GM23248 (cell line): ENCODE results near the gene CDH13. TPM values are rescaled to one million over a fixed set of nuclear protein-coding genes. Genes with fewer than 3 reads are reported as not detected.

Experiments used
- DNase-seq: peaks from one replicate; pipeline ENCODE4 v3.0.0-alpha.2; 2015
- H2AFZ ChIP-seq: fragments of 200-600 bp; sonication (generic); 2 replicates; pipeline ENCODE4 v1.6.1; 2016; ENCODE audit warnings: antibody characterized with exemption
- H3F3A ChIP-seq: fragments of 200-600 bp; sonication (generic); 2 replicates; pipeline ENCODE4 v1.6.1; 2016; ENCODE audit warnings: mild to moderate bottlenecking, antibody characterized with exemption, mixed run types; ENCODE audit not compliant: insufficient read depth
- H3K27ac ChIP-seq: fragments of 200-600 bp; sonication (generic); 2 replicates; pipeline ENCODE4 v1.5.1; 2016; ENCODE audit warnings: mild to moderate bottlenecking
- H3K27me3 ChIP-seq: fragments of 200-600 bp; sonication (generic); replicated peaks from 2 replicates; pipeline ENCODE4 v1.6.1; 2016; ENCODE audit warnings: mild to moderate bottlenecking; ENCODE audit not compliant: insufficient read depth
- H3K36me3 ChIP-seq: fragments of 200-600 bp; sonication (generic); 2 replicates; pipeline ENCODE4 v1.6.1; 2016; ENCODE audit warnings: low read depth, mild to moderate bottlenecking
- H3K4me1 ChIP-seq: fragments of 200-600 bp; sonication (generic); 2 replicates; pipeline ENCODE4 v1.6.1; 2016; ENCODE audit warnings: mild to moderate bottlenecking; ENCODE audit not compliant: insufficient read depth
- H3K4me2 ChIP-seq: fragments of 200-600 bp; sonication (generic); one replicate; pipeline ENCODE4 v1.6.1; 2016; ENCODE audit warnings: mild to moderate bottlenecking; ENCODE audit not compliant: unreplicated experiment
- H3K4me3 ChIP-seq: fragments of 200-600 bp; sonication (generic); 2 replicates; pipeline ENCODE4 v1.5.1; 2016; ENCODE audit warnings: mild to moderate bottlenecking
- H3K79me2 ChIP-seq: fragments of 200-600 bp; sonication (generic); 2 replicates; pipeline ENCODE4 v1.6.1; 2016; ENCODE audit warnings: mild to moderate bottlenecking; ENCODE audit not compliant: insufficient read depth
- H3K9ac ChIP-seq: fragments of 200-600 bp; sonication (generic); 2 replicates; pipeline ENCODE4 v1.6.1; 2016; ENCODE audit warnings: mild to moderate bottlenecking
- H3K9me2 ChIP-seq: fragments of 200-600 bp; sonication (generic); 2 replicates; pipeline ENCODE4 v1.6.1; 2016; ENCODE audit warnings: mixed run types, mild to moderate bottlenecking, moderate library complexity; ENCODE audit not compliant: insufficient read depth
- H3K9me3 ChIP-seq: fragments of 200-600 bp; sonication (generic); one replicate; pipeline ENCODE4 v1.6.1; 2017; ENCODE audit warnings: low read depth
- H4K20me1 ChIP-seq: fragments of 200-600 bp; sonication (generic); 2 replicates; pipeline ENCODE4 v1.6.0; 2016; ENCODE audit not compliant: insufficient read depth
- EZH2 ChIP-seq: fragments of 200-600 bp; sonication (generic); IDR thresholded peaks from 2 replicates; pipeline ENCODE4 v1.6.1; 2018; ENCODE audit warnings: antibody characterized with exemption, mild to moderate bottlenecking; ENCODE audit not compliant: insufficient read depth, poor library complexity, severe bottlenecking
- EZH2phosphoT487 ChIP-seq: fragments of 200-600 bp; sonication (generic); IDR thresholded peaks from 2 replicates; pipeline ENCODE4 v1.6.1; 2018; ENCODE audit warnings: antibody characterized with exemption, moderate library complexity, mild to moderate bottlenecking, low read depth; ENCODE audit not compliant: insufficient read depth
- WGBS, 2 experiments: methylation state at CpG; one replicate each; pipeline ENCODE4 v1.1.6; 2015 to 2017; ENCODE audit warnings: low lambda C conversion rate in 2 of 2, low coverage in 1 of 2; ENCODE audit errors: missing lambda C conversion rate in 2 of 2; 5-methylcytosine and 5-hydroxymethylcytosine counted together
- in situ Hi-C: fragments of 300-500 bp; cut with MboI; formaldehyde crosslinking; loops from 2 replicates; pipeline ENCODE4 v1.15.0; 2020
- polyA plus RNA-seq: library from polyadenylated mRNA; unstranded; fragments of >200 nt; fragmentation: Nextera tagmentation; extraction: Ambion mirVana; gene quantifications from 2 replicates; pipeline ENCODE4 v1.2.1, GENCODE V29; 2016
- total RNA-seq: library from RNA; depleted of rRNA; stranded (reverse); fragments of >200 nt; shearing (Covaris generic); gene quantifications from 2 replicates; pipeline ENCODE4 v1.2.3, GENCODE V29; 2014

The CDH13 gene
- total and polyA plus RNA-seq, 2 experiments from 2014 or later, result 51.0 to 52.8 TPM

DNA sequence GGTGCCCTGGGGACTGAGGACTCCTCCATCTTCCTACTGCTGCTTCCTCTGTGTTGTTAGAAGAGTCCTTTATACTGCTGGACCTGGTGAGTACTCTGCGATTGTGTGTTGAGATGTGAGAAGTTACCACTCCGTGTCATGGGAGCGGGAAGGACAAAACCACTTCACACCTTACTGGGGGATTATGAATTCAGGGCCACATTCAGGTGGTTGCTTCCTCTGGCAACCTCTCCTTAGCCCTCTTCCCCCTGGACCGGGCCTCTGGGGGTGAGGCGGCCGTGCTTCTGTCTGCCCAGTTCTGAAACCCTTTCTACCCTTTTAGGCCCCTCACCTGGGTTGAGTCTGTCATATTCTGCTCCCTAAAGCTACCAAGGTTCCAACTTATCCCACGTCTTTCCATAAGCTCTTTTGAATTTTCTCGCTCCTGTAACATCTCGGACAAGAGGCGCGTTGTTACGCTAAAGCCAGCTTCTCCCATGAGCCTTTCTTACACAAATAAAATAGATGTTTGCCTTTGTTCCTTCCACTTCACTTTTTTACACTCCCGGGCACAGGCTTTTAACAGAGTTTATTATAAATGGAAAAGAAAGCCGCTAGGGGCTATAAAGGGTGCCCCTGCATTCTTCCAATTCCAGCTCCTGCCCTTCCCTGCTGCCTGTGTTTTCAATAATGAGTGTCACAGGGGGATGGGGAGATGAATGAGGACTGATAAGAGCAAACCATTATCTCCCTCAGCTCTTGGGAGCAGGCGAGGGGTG is 20.7 kb upstream of the CDH13 start:
- WGBS, 2 experiments, result 65 to 66% methylated on average over 15 of the region's 15 CpGs
- Histone ChIP-seq H3K9me3 (no peaks in the 10 kb centered on the region), H3K4me2 (no peak overlapping the region), H3K36me3 (no peaks in the 10 kb centered on the region), H3K27me3 (no peaks in the 10 kb centered on the region; the same call in 1 of the 2 replicates), H3K79me2 (no peaks in the 10 kb centered on the region), H2AFZ (no peak overlapping the region), H4K20me1 (no peaks in the 10 kb centered on the region), H3K9ac (no peak overlapping the region), H3K4me3 (no peak overlapping the region), H3F3A (no peaks in the 10 kb centered on the region), H3K4me1 (no peaks in the 10 kb centered on the region), H3K27ac (no peak overlapping the region), H3K9me2 (no peaks in the 10 kb centered on the region)
- DNase-seq, result no peak
- TF ChIP-seq EZH2phosphoT487, result no peak
- TF ChIP-seq EZH2, result no peak
- in situ Hi-C loops, result no loop called here

DNA sequence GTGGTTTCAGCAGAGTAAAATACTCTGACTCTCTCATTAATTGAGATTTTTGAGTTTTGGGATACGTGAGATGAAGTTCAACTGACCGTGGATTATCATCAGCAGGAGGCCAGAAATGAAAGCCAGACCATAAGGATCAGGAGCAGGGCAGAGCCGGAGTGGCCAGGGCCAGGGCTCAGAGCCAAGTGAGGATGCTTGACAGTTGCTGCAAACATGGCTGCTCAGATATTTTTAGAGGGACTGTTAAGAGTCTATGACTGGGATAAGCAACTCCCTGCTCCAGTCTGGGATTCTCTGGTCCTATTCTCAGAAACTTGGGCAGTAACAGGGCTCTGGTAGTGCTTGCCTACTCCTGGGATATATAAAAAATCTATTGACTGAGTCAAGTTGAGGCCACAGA is 17.6 kb upstream of the CDH13 start:
- WGBS, 2 experiments, result 31 to 36% methylated on average over 3 of the region's 3 CpGs
- H3K9me3 ChIP-seq, result no peaks in the 10 kb centered on the region
- peaks cover 6% of the 10 kb centered on the region for H3K27me3 ChIP-seq
- no peaks in the 10 kb centered on the region for H3K4me1 ChIP-seq
- H2AFZ ChIP-seq, result no peak overlapping the region
- H3K36me3 ChIP-seq, result no peaks in the 10 kb centered on the region
- TF ChIP-seq EZH2phosphoT487 (no peak), EZH2 (no peak)
- no peak overlapping the region for H3K9ac ChIP-seq
- no peaks in the 10 kb centered on the region for H3K9me2 ChIP-seq
- H3K4me3 ChIP-seq, result no peak overlapping the region
- no peak for DNase-seq
- no peaks in the 10 kb centered on the region for H3K79me2 ChIP-seq
- H3K4me2 ChIP-seq, result no peak overlapping the region
- H4K20me1 ChIP-seq, result no peaks in the 10 kb centered on the region
- H3K27ac ChIP-seq, result no peak overlapping the region
- no peaks in the 10 kb centered on the region for H3F3A ChIP-seq
- in situ Hi-C loops, result no loop called here

DNA sequence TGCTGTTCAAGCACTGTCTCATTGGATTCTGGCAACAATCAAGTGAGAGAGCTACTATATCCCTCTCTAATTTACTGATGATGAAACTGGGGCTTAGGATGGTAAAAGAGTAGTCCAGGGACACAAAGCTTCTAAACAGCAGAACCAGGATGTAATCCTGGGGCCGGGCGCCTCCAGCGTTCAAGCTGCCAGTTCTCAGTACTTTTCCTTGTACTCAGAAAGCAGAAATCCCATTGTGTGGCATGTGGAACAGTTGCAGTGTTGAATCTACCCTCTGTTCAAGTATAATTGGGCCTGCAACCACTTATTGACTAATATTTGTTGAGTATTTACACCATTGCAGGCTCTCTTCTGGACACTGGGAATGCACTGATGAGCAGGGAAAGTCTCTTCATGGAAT is 14.5 kb upstream of the CDH13 start:
- Histone ChIP-seq H3K9me2 (no peaks in the 10 kb centered on the region), H3K79me2 (no peaks in the 10 kb centered on the region), H3K27me3 (peaks cover 8% of the 10 kb centered on the region), H4K20me1 (no peaks in the 10 kb centered on the region), H3K4me3 (no peak overlapping the region), H3K9me3 (no peaks in the 10 kb centered on the region), H3K4me1 (no peaks in the 10 kb centered on the region), H3K27ac (no peak overlapping the region), H3F3A (no peaks in the 10 kb centered on the region), H3K9ac (no peak overlapping the region), H2AFZ (no peak overlapping the region), H3K36me3 (no peaks in the 10 kb centered on the region), H3K4me2 (no peak overlapping the region)
- TF ChIP-seq EZH2 (no peak), EZH2phosphoT487 (no peak)
- WGBS, 2 experiments, result 48 to 56% methylated on average over 3 of the region's 3 CpGs
- DNase-seq, result no peak
- in situ Hi-C loops, result no loop called here

DNA sequence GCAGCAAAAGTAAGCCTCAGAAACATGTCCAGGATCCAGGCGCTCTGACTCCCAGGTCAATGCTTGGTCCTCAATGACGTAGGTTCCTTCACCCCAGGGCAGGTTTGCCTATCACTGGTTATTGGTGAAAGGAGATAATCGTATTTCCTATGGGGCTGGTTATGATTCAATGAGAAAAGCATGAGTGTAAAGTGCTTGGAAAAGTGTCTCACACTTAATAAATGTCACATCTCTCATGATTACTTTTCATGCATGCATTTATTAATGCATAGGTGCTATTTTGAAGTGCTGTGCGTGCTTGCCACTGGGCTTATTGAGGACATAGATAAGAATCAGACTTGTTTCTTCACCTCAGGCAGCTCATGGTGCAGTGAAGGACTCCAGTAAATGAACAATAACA is 10.4 kb upstream of the CDH13 start:
- TF ChIP-seq EZH2 (no peak), EZH2phosphoT487 (no peak)
- Histone ChIP-seq H3K9me3 (no peaks in the 10 kb centered on the region), H3K27ac (no peak overlapping the region), H3K4me3 (no peak overlapping the region), H3K4me1 (no peaks in the 10 kb centered on the region), H4K20me1 (no peaks in the 10 kb centered on the region), H2AFZ (no peak overlapping the region), H3F3A (no peaks in the 10 kb centered on the region), H3K4me2 (no peak overlapping the region), H3K9me2 (no peaks in the 10 kb centered on the region), H3K36me3 (no peaks in the 10 kb centered on the region), H3K27me3 (peaks cover 24% of the 10 kb centered on the region), H3K9ac (no peak overlapping the region), H3K79me2 (no peaks in the 10 kb centered on the region)
- 50 to 53% methylated on average over 4 of the region's 4 CpGs for WGBS, 2 experiments
- no peak for DNase-seq
- in situ Hi-C loops, result no loop called here

- DNase-seq, result no peak
- Histone ChIP-seq H3F3A (no peaks in the 10 kb centered on the region; the same call in 1 of the 2 replicates), H4K20me1 (no peaks in the 10 kb centered on the region), H3K4me1 (no peaks in the 10 kb centered on the region), H3K9ac (no peak overlapping the region), H3K36me3 (no peaks in the 10 kb centered on the region), H2AFZ (no peak overlapping the region), H3K27ac (no peak overlapping the region), H3K4me2 (no peak overlapping the region), H3K9me2 (no peaks in the 10 kb centered on the region), H3K4me3 (no peak overlapping the region), H3K9me3 (no peaks in the 10 kb centered on the region), H3K27me3 (peaks cover 24% of the 10 kb centered on the region), H3K79me2 (no peaks in the 10 kb centered on the region)
- TF ChIP-seq EZH2phosphoT487, result no peak
- no peak for TF ChIP-seq EZH2
- in situ Hi-C loops, result no loop called here
- WGBS, 2 experiments, result 0 to 6% methylated on average over 1 of the region's 1 CpG
Measured at GRCh38 chr16:82621781-82622180, 5.0 kb upstream of the CDH13 start.
